Activated CD4-positive, alpha-beta T cell treated with anti-CD3 and anti-CD28 coated beads for 48 hours (primary cell): ENCODE results near the gene UNCX.

Experiments used
- DNase-seq: peaks from one replicate; pipeline ENCODE4 v3.0.0-alpha.2; 2020

Gene UNCX

DNA sequence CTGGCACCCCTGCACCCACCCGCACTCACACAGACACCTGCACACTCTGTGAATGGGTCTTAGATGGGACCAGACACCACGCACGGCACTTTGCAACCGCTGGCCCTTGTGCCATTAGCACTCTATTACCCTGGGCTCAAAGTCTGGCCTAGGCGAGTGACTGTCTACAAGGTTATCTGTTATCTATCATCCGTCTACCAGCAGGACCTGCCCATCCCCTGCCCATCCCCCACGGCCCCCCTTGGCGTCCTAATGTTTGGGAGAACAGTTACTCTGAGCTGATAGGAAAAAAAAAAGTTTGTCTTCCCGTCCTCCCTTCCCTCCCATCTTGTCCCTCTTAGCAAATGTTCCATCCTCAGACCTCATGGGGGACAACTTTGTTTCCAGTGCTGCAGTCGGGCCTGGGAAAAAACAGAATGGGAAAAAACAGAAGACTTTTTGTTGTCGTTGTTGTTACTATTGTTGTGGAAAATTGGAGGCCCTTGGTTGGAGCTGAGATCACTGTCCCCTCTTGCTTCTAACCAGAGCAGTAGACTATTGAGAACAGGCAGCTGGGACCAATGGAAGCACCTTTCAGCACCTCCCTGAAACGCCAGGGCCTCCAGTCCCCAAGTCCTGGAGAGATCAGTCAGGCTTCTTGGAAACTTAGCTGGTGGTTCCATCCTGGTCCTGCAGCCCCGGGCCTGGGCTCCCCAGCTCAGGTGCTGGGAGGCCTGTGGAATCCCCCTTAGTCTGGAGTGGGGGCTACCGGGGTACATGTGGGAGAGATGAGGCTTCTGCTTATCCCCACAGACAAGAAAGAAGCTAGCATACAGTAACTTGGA is 12.2 kb downstream of the UNCX start:
- no peak for DNase-seq

DNA sequence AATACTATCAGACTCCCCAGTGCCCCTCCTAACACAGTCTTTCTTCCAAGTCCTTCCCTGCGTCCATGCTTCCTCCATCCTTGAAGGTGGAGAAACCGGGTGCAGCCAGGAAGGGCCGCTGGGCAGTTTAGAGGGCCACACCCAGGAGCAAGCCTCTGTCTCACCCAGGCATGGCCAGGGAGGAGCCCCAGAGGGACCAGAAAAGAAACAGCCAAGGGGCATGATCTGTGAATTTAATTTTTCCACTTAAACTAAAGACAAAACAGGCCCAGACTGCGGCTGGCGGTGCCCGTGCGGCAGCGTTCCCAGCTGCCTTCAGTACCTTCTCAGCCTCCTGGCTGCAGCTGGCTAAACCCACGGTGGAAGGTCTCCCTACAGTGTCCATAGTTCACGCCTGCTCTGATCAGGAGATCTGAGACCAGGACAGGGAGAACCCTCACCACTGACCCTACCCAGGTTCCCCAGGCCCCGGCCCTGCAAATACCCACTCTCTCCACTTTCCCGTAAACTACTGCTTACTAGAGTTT is 12.9 kb downstream of the UNCX start:
- no peak for DNase-seq

DNA sequence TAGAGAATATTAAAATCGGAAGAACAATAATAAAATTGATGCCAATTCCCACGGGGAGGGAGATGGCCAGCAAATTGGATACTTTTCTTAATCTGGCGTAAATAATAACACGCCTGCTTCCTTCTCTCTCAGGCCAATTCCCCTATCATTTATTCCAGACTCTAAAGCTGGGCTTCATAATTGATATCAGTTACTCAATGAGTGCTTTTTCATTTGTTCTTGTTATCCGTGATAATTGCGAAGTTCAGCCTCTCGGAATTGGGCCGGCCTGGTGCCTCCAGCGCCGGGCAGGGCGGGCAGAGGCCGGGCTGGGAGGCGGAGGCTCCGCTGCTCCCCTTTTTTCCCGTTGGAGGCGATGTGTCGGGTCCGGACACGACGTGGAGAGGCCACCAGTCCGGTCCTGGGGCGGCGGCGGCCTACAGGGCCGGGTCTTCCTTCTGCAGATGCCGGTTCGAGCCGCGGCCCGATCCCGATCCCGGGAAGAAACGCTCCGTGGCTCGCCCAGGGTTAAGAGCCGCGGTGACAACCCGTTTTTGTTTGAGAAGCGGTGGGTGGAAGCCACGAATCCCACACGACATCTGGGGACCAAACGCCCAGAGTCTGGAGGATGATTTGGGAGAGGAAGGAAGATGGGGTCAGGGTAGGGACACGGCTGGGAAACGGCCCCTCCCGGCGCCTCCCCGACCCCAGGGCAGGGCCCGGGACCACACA is 13.6 kb downstream of the UNCX start:
- DNase-seq, result no peak

DNA sequence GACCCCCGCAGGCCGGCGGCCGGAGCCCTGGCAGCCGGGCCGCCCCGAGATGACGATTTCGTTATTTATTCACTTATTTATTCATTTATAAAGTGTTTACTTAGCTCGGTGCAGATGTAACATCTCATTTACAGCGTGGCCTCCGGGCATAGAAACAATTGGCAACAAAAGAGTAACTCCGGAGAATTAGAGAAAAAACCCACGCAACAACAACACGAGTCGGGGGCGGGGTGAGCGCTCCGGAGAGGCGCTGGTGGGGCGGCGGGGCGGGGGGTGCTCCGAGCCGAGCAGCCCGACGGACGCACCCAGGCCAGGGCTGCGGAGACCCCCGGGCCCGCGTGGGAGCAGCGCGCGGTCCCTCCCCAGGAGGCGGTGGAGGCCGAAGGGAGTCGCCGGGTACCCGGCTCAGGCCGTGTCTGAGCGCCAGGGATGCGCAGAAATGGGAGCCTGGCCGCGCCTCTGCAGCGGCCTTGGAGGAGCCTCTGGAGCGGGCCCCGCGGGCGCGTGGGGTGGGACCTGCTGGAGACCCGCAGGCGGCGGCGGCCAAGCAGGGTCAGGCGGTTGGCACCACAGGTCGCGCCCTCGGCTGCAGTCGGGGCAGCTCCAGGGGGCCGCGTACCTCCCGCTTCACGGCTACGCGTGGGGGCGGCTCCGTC is 14.3 kb downstream of the UNCX start:
- no peak for DNase-seq

DNA sequence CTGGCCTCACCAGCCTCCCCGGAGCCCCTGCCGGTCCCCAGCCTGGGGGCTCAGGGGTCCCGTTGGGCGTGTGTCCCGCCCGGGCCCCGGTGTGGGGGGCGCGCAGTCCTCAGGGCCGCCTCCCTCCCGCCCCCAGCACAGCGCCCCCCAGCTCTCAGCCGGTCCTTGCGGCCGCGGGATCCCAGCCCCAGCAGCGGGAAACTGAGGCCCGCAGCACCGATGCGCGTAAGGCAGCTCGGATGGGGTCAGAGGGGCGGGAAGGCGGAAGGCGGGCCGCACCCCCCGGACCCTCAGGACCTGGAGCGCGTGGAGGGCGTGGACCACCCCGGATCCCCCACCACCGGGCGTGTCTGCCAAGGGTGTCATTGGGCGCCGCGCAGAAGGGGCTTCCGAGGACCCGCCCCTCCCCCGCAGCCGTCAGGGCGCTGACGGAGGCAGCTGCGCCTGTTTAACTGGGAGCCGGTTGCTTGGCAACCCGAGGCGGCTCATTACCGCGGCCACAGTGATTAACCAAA is 14.9 kb downstream of the UNCX start:
- no peak for DNase-seq

DNA sequence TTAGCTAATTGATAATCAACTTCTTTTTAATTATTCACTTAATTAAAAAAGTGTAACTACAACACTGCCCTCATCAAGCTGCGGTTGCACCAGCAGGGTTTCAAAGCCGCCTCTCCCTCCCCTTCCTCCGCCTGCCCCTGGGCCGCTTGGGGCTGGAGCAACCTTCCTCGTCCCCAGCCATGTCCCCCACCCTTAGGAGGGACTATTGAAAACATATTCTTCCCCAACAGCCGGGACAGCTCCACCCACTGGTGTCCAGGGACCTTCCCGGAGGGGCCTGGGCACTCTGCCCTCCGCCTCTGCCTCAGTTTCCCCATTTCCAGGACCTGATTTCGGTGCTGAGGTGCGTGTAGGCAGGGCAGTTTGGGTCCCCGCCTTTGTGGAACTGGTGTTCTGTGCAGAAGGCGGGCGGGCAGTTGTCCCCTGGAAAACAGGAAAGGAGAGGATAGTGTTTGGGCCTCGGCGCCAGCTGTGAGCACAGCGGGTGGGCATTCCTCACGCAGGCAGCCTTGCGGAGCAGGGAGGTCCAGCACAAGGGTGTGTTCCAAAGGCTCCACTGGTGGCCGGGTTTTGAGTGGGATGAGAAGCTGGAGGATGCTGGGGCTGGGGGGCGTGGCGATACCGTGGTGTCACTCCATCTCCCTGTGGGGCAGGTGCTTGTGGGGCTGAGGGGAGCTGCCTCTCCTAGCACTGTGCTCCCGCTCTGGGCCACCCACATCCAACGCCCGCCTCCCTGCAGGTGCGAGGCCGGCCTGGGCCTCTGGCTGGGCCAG is 15.7 kb downstream of the UNCX start:
- DNase-seq, result no peak

DNA sequence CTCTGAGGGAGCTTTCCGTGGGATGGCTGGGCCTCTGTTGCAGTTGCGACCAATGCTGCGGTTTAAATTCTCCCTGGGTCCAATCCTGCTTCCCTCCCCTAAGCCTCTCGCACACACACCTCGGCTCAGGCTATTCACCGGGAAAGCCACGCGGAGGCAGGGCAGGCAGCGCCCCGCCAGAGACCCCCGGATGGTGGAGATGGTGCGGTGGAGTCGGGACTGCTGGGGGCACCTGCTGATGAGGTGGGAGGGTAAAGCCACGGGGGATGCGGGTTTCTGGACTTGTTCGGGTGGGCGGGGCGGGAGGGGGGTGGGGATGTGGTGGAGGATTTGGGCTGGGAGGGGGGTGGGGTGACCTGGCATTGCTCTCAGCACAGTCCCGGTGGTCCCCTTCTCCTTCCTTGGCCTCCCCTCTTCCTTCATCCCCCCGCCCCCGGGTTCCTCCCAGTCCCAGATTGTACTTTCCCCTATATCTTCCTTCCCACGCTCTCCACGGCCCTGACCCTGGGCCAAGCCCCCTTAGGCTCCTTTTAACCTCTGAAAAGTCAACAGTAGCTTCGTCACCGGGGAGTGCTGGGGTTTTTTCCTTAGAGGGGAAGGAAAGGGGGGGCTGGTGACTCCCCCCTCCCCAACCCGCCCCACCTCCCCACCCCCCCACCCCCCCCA is 16.4 kb downstream of the UNCX start:
- DNase-seq, result no peak

DNA sequence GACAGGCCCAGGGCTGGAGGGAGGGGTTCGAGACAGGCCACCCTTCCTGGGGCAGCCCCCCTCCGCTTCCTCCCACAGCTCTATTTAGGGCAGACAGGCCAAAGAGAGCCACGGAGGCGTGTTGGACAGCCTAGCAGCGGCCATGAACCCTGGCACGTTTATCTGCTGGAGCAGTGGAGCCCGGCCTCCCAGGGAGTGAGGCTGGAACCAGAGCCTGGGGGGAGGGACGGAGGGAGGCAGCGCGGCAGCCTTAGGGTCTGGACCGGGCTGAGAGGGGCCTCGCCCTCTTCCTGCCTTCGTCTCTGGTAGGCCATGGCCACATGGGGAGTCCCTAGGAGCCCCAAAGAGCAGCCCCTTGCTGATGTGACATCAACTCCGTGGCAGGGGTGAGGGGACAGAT is 17.1 kb downstream of the UNCX start:
- DNase-seq, result no peak

DNA sequence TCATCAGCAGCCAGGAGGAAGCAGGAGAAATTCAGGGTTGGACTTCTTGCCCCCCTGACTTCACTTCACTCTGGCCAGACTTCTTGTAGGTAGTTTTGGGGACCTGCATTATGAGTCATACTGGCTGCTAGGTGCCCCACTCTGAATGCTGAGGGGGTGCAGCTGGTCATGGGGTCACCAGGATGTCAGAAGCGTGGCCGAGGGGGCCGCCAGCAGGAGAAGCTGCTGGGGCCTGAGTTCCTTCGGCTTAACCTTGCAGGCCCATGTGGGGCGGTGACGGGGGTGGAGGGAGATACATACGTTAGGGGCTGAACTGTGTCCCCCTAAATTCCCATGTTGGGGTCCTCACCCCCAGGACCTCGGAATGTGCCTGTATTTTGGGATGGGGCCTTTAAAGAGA is 18.2 kb downstream of the UNCX start:
- no peak for DNase-seq

DNA sequence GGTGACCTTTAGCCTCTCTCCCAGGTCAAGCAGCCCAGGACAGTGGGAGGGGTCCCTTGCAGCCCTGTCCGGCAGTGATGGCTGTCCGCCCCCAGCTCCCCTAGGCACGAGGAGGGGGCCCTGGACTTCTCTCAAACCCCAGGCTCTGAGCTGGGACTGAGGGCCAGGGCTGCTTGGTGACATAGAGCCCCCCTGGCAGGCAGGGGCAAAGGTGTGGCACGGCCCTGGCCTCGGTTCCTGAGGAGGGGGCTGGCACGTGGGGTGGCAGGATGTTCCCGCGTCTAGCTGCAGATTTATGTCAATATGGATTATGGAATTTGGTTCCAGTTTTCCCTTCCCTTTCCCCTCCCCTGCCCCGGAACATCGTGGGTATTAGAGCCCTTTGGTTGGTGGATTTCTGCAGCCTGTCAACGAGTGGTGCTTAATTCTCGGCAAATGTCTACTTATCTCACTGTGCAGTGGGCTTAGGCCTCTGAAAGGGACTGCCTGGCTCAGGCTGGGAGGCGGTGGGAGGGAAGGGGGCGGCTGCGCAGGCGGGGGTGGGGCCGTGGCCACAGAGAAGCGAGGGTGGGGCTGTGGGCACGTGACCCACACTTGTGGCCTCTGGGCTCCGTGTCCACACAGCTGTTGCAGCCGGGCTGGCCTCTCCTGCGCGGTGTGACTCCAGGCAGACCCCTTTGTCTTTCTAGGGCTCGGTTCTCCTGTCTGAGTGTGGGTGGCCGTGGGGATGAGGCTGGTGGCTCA is 19.3 kb downstream of the UNCX start:
- no peak for DNase-seq

DNA sequence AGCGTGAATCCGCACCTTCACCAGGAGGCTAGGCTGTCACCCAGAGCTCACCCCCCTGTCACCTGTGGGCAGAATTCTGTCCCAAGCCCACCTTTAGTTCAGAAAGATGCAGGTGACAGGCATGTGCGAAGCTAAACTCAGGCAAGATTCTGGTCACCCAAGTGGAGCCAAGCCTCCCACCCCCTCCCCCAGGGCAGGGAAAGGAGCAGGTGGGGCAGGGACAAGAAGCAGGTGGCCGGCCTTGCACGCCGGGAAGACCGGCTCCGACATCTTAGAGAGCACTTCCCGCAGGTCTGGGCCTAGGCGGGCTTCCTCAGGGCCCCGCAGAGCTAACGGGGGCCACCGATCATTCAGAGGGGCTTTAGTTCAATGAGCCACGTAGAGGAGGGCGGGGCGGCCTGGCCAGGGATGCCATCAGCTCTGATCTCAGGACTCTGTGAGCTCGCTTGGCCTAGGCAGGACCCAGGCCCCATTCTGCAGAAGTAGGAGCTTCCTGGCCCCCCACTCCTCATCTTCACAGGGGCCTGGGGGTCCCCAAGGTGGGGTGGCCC is 19.9 kb downstream of the UNCX start:
- DNase-seq, result no peak

DNA sequence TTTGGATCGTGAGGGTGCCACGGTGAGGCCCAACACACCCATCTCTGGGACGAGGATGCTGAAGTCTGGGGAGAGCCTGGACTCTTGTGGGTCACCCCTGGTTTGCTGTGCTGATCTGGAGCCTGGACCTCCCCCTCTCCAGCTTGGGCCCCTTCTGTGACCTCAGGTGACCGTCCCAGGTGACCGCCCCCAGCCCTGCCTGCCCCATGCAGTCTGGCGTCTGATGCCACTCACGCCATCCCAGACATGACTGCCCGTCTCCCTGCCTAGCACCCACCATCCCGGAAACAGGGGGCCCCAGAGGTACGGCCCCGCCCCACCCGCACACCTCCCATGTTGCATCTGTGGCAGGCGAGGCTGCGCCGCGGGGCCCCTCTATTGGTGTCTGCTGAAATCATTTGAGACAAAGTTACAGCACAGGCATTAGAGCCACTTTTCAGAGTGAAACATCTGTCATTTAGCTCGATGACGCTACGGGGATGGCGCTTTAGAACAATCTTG is 21.1 kb downstream of the UNCX start:
- DNase-seq, result no peak

DNA sequence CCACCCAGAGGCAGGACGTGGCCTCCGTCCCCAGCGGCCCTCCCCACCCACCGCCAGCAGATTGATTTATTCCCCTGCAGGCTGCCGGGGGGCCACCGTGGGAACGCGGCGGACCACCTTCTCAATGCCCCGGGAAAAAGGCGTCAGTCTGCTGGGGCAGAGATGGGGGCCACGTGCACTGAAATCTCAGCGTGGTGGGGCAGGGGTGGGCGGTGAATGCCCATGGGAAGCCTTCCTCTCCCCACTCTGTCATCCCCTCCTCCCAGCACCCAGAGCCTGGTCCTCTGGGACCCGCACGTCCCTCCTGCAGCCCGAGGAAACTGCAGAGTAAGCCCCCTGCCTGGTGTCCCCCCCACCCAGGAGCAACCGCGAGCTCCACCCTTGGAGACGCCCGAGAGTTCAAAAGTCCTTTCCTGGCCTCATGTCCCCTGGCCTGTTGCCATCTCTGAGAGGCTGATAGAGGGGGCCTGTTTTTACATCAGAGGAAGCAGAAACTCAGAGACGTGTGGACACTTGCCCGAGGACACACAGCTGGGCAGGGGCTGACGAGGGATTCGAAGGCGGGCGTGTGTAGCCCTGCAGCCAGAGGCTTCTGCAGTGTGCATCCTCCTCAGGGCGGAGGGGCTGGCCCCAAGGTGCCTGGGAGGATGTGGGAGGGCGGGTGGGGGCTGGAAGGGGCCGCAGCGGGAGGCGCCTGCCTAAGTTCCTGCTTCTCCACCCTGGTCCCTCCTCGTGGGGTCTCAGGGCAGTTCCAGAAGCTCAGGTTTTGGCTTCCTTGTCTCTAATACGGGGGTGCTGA is 21.8 kb downstream of the UNCX start:
- DNase-seq, result no peak

DNA sequence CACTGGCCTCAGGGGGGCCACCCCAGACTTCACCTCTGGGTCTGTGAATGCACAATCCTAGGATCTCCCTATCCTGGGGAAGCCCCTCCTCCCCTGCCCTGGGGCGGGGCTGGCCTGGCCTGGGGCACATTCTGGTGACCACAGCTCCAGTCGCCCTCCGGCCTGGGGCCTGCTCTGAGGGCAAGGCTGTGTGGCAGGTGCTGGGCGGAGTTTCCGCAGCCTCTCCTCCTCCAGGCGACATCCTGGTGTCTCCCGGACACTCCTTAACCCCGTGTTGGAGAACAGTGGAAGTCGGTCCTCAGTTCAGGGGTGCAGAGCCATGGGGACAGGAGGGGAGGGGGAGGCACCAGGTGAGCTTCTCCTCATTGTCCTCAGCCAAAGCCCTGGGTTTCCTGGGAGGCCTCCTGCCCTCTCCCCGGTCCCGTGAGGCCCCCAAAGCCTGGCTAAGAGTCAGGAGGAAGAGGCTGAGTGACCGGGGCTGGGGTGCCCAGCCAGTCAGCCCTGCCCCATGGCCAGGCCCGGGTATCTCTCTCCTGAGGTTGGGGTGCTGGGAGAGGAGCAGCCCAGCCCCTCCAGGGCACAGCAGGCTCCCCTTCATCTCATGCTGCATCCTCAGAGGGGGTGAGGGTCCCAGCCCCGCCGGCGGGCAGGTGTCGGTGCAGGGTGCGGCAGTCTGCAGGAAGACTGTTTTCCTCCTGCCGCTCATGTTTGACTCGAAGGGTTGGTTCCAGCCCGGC is 22.6 kb downstream of the UNCX start:
- DNase-seq, result no peak

DNA sequence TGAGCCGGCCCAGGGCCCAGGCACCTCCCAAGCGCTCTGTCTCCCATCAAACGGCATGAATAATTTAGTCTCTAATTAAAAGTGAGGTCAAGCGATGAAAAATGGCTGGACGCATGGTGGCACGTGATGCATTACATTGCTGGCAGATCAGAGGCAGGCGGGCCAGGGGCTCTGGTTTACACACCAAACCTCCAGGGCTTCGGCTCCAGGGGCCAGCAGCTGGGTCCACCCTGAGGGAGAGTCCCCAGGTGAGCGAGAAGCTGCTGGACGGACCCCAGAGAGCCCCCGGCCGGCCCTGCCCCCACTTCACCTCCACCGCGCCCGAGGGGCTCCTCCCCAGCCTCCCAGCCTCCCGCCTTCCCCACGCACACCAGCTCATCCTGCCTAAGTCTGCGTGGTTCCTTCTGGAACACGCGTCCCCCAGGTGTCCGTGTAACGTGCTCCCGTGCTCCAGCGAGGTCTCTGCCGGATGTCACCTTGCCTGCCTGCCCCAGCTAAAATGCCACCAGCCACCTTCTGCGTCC is 23.2 kb downstream of the UNCX start:
- DNase-seq, result no peak

DNA sequence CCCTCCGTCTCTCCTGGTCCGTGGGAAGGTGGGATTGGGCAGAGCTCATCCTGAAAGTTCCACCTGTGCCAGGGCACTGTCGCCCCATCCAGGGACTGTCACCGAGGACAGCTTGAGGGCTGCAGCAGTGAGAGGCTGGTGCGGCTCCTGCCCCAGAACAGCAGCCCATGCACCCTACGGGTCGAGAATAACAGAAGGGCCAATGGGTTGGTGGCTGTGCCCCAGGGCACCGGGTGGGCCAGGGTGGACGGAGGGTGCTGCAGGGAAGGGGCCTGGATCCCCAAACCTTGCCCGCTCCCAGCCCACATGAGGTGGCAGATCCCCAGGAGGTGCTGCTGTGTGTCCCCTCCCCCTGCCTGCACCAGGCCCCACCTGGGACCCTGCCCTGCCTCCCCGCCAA is 23.9 kb downstream of the UNCX start:
- DNase-seq, result no peak

DNA sequence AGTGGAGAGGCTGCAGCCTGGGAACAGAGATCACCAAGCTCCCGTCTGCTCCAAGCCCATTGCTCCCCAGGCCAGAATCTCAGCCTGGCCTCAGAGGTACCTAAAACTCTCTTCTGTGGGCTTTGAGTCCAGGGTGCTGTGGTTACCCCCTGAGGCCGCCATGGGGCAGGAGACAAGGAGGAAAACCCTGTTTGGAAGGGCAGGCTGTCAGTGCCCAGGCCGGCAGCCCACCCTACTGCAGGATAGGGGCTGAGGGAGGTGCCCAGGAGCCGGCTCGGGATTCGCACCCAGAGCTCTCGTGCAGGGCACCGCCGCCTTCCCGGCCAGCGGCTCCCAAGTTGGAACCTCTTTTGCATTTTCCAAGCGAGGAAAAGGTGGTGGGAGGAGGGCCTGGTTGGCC is 24.5 kb downstream of the UNCX start:
- DNase-seq, result no peak

DNA sequence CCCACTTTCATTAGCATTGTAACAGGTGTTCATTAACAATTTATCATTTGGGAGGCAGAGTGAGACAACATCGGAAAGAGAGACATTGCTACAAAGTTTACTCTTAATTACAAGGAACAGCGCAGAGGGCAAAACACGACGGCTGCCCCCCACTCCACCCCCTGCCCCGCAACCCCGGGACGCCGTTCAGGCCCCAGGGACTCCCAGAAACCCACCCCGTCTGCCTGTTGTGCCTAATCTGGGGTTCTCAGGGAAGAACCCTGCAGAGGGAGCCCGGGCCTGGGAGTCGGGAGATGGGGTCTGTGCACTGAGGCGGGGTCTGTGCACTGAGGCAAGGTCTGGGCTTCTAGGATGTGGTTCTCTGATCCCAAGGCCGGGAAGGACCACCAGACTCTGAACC is 25.2 kb downstream of the UNCX start:
- DNase-seq, result no peak

DNA sequence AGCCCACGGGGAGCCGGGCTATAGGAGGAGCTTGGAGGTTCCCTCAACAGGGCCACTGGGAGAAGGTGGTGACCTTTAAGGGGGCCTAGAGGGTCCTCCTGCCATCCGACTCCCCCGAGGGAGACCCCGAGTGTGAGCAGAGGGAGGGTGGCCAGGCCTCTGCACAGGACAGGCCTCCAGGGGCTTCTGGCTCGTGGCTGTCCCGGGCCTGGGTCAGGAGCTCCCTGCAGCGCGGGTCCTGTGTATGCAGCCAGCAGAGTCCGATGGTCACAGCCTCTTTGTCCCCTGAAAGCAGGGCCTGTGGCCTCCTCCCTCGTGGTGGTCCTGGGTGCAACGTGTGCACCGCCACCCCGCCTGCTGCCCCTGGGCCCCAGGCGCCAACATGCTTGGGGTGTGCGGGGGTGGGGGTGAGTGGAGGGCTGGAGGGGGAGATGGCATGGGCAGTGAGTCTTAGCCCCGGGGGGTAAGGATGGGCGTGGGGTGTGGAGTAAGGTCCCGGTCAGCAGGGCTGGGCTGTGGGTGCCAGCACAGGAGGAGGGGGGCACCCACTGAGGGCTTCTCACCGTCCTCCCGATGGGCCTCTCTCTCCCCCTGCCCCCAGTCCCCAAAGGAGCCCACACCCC is 27.1 kb downstream of the UNCX start:
- DNase-seq, result no peak
